ENCODE results near the gene LONP2. TPM values are rescaled to one million over a fixed set of nuclear protein-coding genes. Genes with fewer than 3 reads are reported as not detected.

Gene LONP2
- total RNA-seq, 1 experiment from 2014 or later, result 46.8 TPM

- TF ChIP-seq JUND (IDR thresholded peaks at IDR 0.05) (no peak), EZH2phosphoT487 (IDR thresholded peaks at IDR 0.05; ENCODE audit: borderline replicate concordance) (no peak), TCF7L2 (IDR thresholded peaks at IDR 0.05; ENCODE audit: borderline replicate concordance, extremely low read depth, insufficient read depth, insufficient read length) (no peak), CBX3 (IDR thresholded peaks at IDR 0.05; ENCODE audit: low read depth) (no peak), EGR1 (IDR thresholded peaks at IDR 0.05; ENCODE audit: low read depth) (no peak), SRF (IDR thresholded peaks at IDR 0.05; ENCODE audit: low read depth) (no peak)
Observed at GRCh38 chr16:48365025-48365600, 121.0 kb downstream of the LONP2 start (continued).

- Histone ChIP-seq H3K4me2 (ENCODE audit: low read length) (peak overlapping the region; percentile 94), H3K79me2 (ENCODE audit: insufficient read depth, low read length) (peaks cover 96% of the 10 kb centered on the region), H3K9ac (ENCODE audit: low read length) (peak overlapping the region; percentile 68), H3K27ac (ENCODE audit: low read depth, low read length) (peak overlapping the region; percentile 51), H3K27me3 (ENCODE audit: insufficient read depth, low read length) (no peaks in the 10 kb centered on the region), H3K4me3 (replicated peaks in 1 of 2; ENCODE audit: low read depth in 1 of 2, low read length in 2 of 2) (peak overlapping the region; percentile 51 to 64), H3K9me3 (ENCODE audit: control insufficient read depth in 1 of 2, insufficient read depth in 1 of 2, low read depth in 1 of 2, low read length in 2 of 2) (no peaks in the 10 kb centered on the region), H3K4me1 (ENCODE audit: control insufficient read depth in 1 of 2, insufficient read depth in 2 of 2, low read length in 2 of 2) (peaks cover 25 to 31% of the 10 kb centered on the region in 2 experiments), H4K20me1 (ENCODE audit: insufficient read depth) (no peaks in the 10 kb centered on the region; the same call in 1 of the 2 replicates), H2AFZ (ENCODE audit: low read depth, low read length, poor library complexity, severe bottlenecking) (no peak overlapping the region), H3K36me3 (ENCODE audit: control insufficient read depth in 1 of 2, insufficient read depth in 2 of 2, low read length in 2 of 2) (peaks cover 2 to 7% of the 10 kb centered on the region in 2 experiments; a peak in 2 of 4 replicates), H3K9me2 (ENCODE audit: insufficient read depth) (no peaks in the 10 kb centered on the region)
- intact Hi-C loops (cut with micrococcal nuclease), result no loop called here
- BruUV-seq (replicated peaks), result no TSS peak
- ChIA-PET RAD21 (ENCODE audit: low non-redundant PET in 1 of 2, low total read pairs in 2 of 2, uncharacterized antibody in 2 of 2, unreplicated experiment in 2 of 2) (interaction anchor here (0.6 to 0.7 kb wide), 2 partner anchors 19 to 33 kb away, joined by 3 read pairs; no protein-coding TSS in a partner anchor), POLR2A (interaction anchor here (0.5 to 1.6 kb wide), 16 partner anchors 9 to 1787 kb away, joined by 3 to 6 read pairs (median 3); partner anchors contain the start of gene TENT4B), CTCF (interaction anchor here (0.7 to 1.7 kb wide), 5 partner anchors 12 to 265 kb away, joined by 4 to 15 read pairs (median 5); no protein-coding TSS in a partner anchor)
- peak; percentile 81 for TF ChIP-seq EGR1 (IDR thresholded peaks at IDR 0.05; ENCODE audit: low read depth)
- TF ChIP-seq SRF (IDR thresholded peaks at IDR 0.05; ENCODE audit: low read depth), result no peak
- no peak for TF ChIP-seq EZH2phosphoT487 (IDR thresholded peaks at IDR 0.05; ENCODE audit: borderline replicate concordance)
- TF ChIP-seq JUND (IDR thresholded peaks at IDR 0.05), result no peak
- no peak for TF ChIP-seq CTCF (IDR thresholded peaks at IDR 0.05 in 2 of 3, conservative IDR thresholded peaks at IDR 0.05 in 1 of 3; ENCODE audit: borderline replicate concordance in 1 of 3, insufficient read depth in 1 of 3, low read depth in 2 of 3, low read length in 2 of 3)
- TF ChIP-seq ELF1 (IDR thresholded peaks at IDR 0.05; ENCODE audit: borderline replicate concordance, low read depth), result no peak
- TF ChIP-seq POLR2AphosphoS5 (IDR thresholded peaks at IDR 0.05; ENCODE audit: low read depth, low read length), result peak; percentile 76
- TF ChIP-seq YY1 (IDR thresholded peaks at IDR 0.05; ENCODE audit: extremely low read depth, insufficient replicate concordance, low read depth, low read length), result peak; percentile 38
- TF ChIP-seq ZNF274 (IDR thresholded peaks at IDR 0.05; ENCODE audit: low read depth, low read length), result no peak
- no peak for TF ChIP-seq REST (IDR thresholded peaks at IDR 0.05; ENCODE audit: low read depth)
- no peak for TF ChIP-seq SIN3A (IDR thresholded peaks at IDR 0.05; ENCODE audit: low read depth)
- peak; percentile 55 for TF ChIP-seq POLR2A (IDR thresholded peaks at IDR 0.05; ENCODE audit: borderline replicate concordance, extremely low read depth, insufficient read depth, insufficient read length)
- TF ChIP-seq SP1 (IDR thresholded peaks at IDR 0.05; ENCODE audit: low read depth), result no peak
- ATAC-seq (peak; percentile 100), DNase-seq (ENCODE audit: low read depth, low spot score) (peak; percentile 77)
Observed at GRCh38 chr16:48365601-48366164, 121.6 kb downstream of the LONP2 start.

Measured in HCT116 (cell line).